IMR-90 (cell line): ENCODE results near the gene MMP20. TPM values are rescaled to one million over a fixed set of nuclear protein-coding genes. Genes with fewer than 3 reads are reported as not detected.

ENCODE experiments used
- ATAC-seq: fragments of 200-7000 bp; cut with Tn5 transposase; 2 replicates; pipeline ENCODE4 v1.9.1; 2020; ENCODE audit warnings: low read depth, mild to moderate bottlenecking, moderate library complexity
- BruUV-seq: library from RNA; stranded (reverse); fragments of 400-500 nt; replicated peaks from 2 replicates; lab custom pipeline; 2021; lab: Mats Ljungman, UMichigan
- CTCF ChIA-PET: fragments of 300-600 bp; formaldehyde crosslinking; extraction: SDS; loops from one replicate; lab custom pipeline; 2021; ENCODE audit warnings: antibody characterized with exemption; lab: Yijun Ruan, JAX
- POLR2A ChIA-PET: fragments of 300-600 bp; sonication (Branson Sonifier 250); formaldehyde crosslinking; loops from one replicate; lab custom pipeline; 2022; ENCODE audit warnings: antibody characterized with exemption; ENCODE audit not compliant: unreplicated experiment; lab: Charles Lee
- DNase-seq: peaks from one replicate; pipeline ENCODE4 v3.0.0; 2013
- H2AFZ ChIP-seq: replicated peaks from 2 replicates; pipeline ENCODE3; 2013; ENCODE audit warnings: low read length, mild to moderate bottlenecking; ENCODE audit not compliant: poor library complexity
- H2AK5ac ChIP-seq: 2 replicates; pipeline ENCODE4 v1.6.1; 2013; ENCODE audit warnings: low read depth, low read length, inconsistent platforms
- H2AK9ac ChIP-seq: replicated peaks from 2 replicates; pipeline ENCODE3; 2013; ENCODE audit warnings: mild to moderate bottlenecking, low read depth, low read length, moderate library complexity; ENCODE audit not compliant: poor library complexity
- H2BK120ac ChIP-seq: 2 replicates; pipeline ENCODE4 v1.6.1; 2013; ENCODE audit warnings: low read depth, low read length, inconsistent platforms
- H2BK15ac ChIP-seq: 3 replicates; pipeline ENCODE4 v1.6.1; 2013; ENCODE audit warnings: low read depth, low read length, inconsistent platforms
- H2BK20ac ChIP-seq: 2 replicates; pipeline ENCODE4 v1.6.1; 2013; ENCODE audit warnings: low read depth, mild to moderate bottlenecking, inconsistent platforms, low read length, moderate library complexity
- H2BK5ac ChIP-seq: 2 replicates; pipeline ENCODE4 v1.6.1; 2013; ENCODE audit warnings: mild to moderate bottlenecking, low read depth, low read length, inconsistent platforms; ENCODE audit not compliant: poor library complexity, severe bottlenecking
- H3K14ac ChIP-seq: replicated peaks from 2 replicates; pipeline ENCODE4 v1.6.1; 2013; ENCODE audit warnings: low read depth, low read length, inconsistent platforms
- H3K18ac ChIP-seq: 2 replicates; pipeline ENCODE4 v1.6.1; 2013; ENCODE audit warnings: low read depth, low read length, control low read depth
- H3K23ac ChIP-seq: 2 replicates; pipeline ENCODE4 v1.6.1; 2013; ENCODE audit warnings: low read depth, low read length, inconsistent platforms
- H3K27ac ChIP-seq: 2 replicates; pipeline ENCODE4 v1.5.1; 2013; ENCODE audit warnings: mild to moderate bottlenecking, control low read depth, low read length; ENCODE audit not compliant: insufficient read depth
- H3K27me3 ChIP-seq: 2 replicates; pipeline ENCODE4 v1.6.1; 2013; ENCODE audit warnings: low read length; ENCODE audit not compliant: control insufficient read depth, insufficient read depth
- H3K36me3 ChIP-seq: 2 replicates; pipeline ENCODE4 v1.6.1; 2013; ENCODE audit warnings: low read length, mixed read lengths; ENCODE audit not compliant: control insufficient read depth, insufficient read depth
- H3K4ac ChIP-seq: 2 replicates; pipeline ENCODE4 v1.6.1; 2013; ENCODE audit warnings: low read depth, low read length, inconsistent platforms
- H3K4me1 ChIP-seq: 2 replicates; pipeline ENCODE4 v1.6.1; 2013; ENCODE audit warnings: low read length, mixed read lengths; ENCODE audit not compliant: control insufficient read depth, insufficient read depth
- H3K4me2 ChIP-seq: 2 replicates; pipeline ENCODE4 v1.6.1; 2013; ENCODE audit warnings: low read depth, mild to moderate bottlenecking, control low read depth, low read length, moderate library complexity
- H3K4me3 ChIP-seq: 2 replicates; pipeline ENCODE4 v1.5.1; 2013; ENCODE audit warnings: low read depth, mild to moderate bottlenecking, control low read depth, low read length, moderate library complexity; ENCODE audit not compliant: insufficient read depth
- H3K56ac ChIP-seq: 2 replicates; pipeline ENCODE4 v1.6.1; 2013; ENCODE audit warnings: low read length, inconsistent platforms; ENCODE audit not compliant: insufficient read depth; ENCODE audit errors: extremely low read depth
- H3K79me1 ChIP-seq, 2 experiments: 2 replicates each; pipeline ENCODE4 v1.6.1; 2013; ENCODE audit warnings: low read length in 2 of 2, inconsistent platforms in 1 of 2, low read depth in 1 of 2
- H3K9ac ChIP-seq: 2 replicates; pipeline ENCODE4 v1.6.1; 2013; ENCODE audit warnings: low read depth, low read length, control low read depth
- H3K9me1 ChIP-seq: 2 replicates; pipeline ENCODE4 v1.6.1; 2013; ENCODE audit warnings: low read length, inconsistent platforms; ENCODE audit not compliant: insufficient read depth
- H3K9me3 ChIP-seq: 2 replicates; pipeline ENCODE4 v1.6.1; 2013; ENCODE audit warnings: low read length; ENCODE audit not compliant: control insufficient read depth, insufficient read depth
- H4K20me1 ChIP-seq: 2 replicates; pipeline ENCODE4 v1.6.1; 2013; ENCODE audit warnings: low read length, inconsistent platforms; ENCODE audit not compliant: insufficient read depth
- H4K5ac ChIP-seq: 2 replicates; pipeline ENCODE4 v1.6.1; 2013; ENCODE audit warnings: mild to moderate bottlenecking, low read depth, low read length, control low read depth
- H4K8ac ChIP-seq, 2 experiments: 2 replicates each; pipeline ENCODE4 v1.6.1; 2013; ENCODE audit warnings: low read depth in 2 of 2, low read length in 2 of 2, control low read depth in 1 of 2, inconsistent platforms in 1 of 2
- H4K91ac ChIP-seq: 2 replicates; pipeline ENCODE4 v1.6.1; 2013; ENCODE audit warnings: low read depth, low read length, inconsistent platforms; ENCODE audit not compliant: insufficient read depth
- BHLHE40 ChIP-seq: fragments of 150-350 bp; IDR thresholded peaks from 2 replicates; pipeline ENCODE4 v1.6.1; 2016; ENCODE audit warnings: mild to moderate bottlenecking, low read depth, low read length
- CEBPB ChIP-seq: IDR thresholded peaks from 2 replicates; pipeline ENCODE4 v1.6.1; 2012; ENCODE audit warnings: low read depth, low read length, improper control_type of control experiment
- CHD1 ChIP-seq: IDR thresholded peaks from 2 replicates; pipeline ENCODE4 v1.6.1; 2012; ENCODE audit warnings: low read depth, low read length, improper control_type of control experiment
- ELK1 ChIP-seq: fragments of 150-350 bp; IDR thresholded peaks from 2 replicates; pipeline ENCODE4 v1.6.1; 2016; ENCODE audit warnings: low read depth, mild to moderate bottlenecking, low read length, moderate library complexity, borderline replicate concordance
- FOS ChIP-seq: fragments of 150-350 bp; IDR thresholded peaks from 2 replicates; pipeline ENCODE4 v1.6.1; 2016; ENCODE audit warnings: low read depth, low read length
- MAFK ChIP-seq: IDR thresholded peaks from 2 replicates; pipeline ENCODE4 v1.6.1; 2012; ENCODE audit warnings: low read depth, low read length, improper control_type of control experiment
- MAZ ChIP-seq: IDR thresholded peaks from 2 replicates; pipeline ENCODE4 v1.6.1; 2012; ENCODE audit warnings: low read depth, mild to moderate bottlenecking, low read length, improper control_type of control experiment, moderate library complexity, borderline replicate concordance
- NFE2L2 ChIP-seq: fragments of 150-350 bp; IDR thresholded peaks from 2 replicates; pipeline ENCODE4 v1.6.1; 2016; ENCODE audit warnings: low read depth, mild to moderate bottlenecking, low read length
- POLR2A ChIP-seq: IDR thresholded peaks from 2 replicates; pipeline ENCODE4 v1.6.1; 2012; ENCODE audit warnings: mild to moderate bottlenecking, low read depth, low read length
- RAD21 ChIP-seq: IDR thresholded peaks from 2 replicates; pipeline ENCODE4 v1.6.1; 2012; ENCODE audit warnings: low read length, improper control_type of control experiment
- RFX5 ChIP-seq: IDR thresholded peaks from 2 replicates; pipeline ENCODE4 v1.8.0; 2012; ENCODE audit warnings: low read depth, mild to moderate bottlenecking, low read length, moderate library complexity
- SMC3 ChIP-seq: fragments of 150-350 bp; IDR thresholded peaks from 2 replicates; pipeline ENCODE4 v1.6.1; 2016; ENCODE audit warnings: low read depth, mild to moderate bottlenecking, antibody characterized with exemption, low read length, moderate library complexity
- USF2 ChIP-seq: fragments of 150-350 bp; IDR thresholded peaks from 2 replicates; pipeline ENCODE4 v1.6.1; 2017; ENCODE audit warnings: mild to moderate bottlenecking, antibody characterized with exemption, low read length, low read depth
- WGBS, 2 experiments: methylation state at CpG; one replicate each; pipeline versions ENCODE4 v1.1.5 to v1.1.7; 2013; ENCODE audit warnings: missing lambda C conversion rate in 2 of 2; ENCODE audit not compliant: insufficient read length in 1 of 2; ENCODE audit errors: extremely low coverage in 2 of 2; 5-methylcytosine and 5-hydroxymethylcytosine counted together
- dilution Hi-C: fragments of 300-500 bp; cut with HindIII; formaldehyde crosslinking; loops from one replicate; pipeline ENCODE4 v1.14.3; 2018; ENCODE audit warnings: low sequenced_read_pairs; ENCODE audit not compliant: unreplicated experiment
- in situ Hi-C: fragments of 300-500 bp; cut with MboI; formaldehyde crosslinking; loops from 3 replicates; pipeline ENCODE4 v1.14.3; 2019; ENCODE audit warnings: low sequenced_read_pairs, inconsistent platforms, mixed read lengths
- intact Hi-C: fragments of 100-400 bp; cut with micrococcal nuclease; formaldehyde crosslinking; loops from 2 replicates; pipeline ENCODE4 v1.10.0; 2022
- polyA plus RNA-seq, 3 experiments: library from polyadenylated mRNA; depleted of rRNA; stranded (reverse); fragments of >200 nt; gene quantifications; 2 replicates each; pipeline ENCODE4 v1.2.3, GENCODE V29; 2012; ENCODE audit warnings: low replicate concordance in 1 of 3
- total RNA-seq: library from RNA; depleted of rRNA; stranded (reverse); fragments of >200 nt; gene quantifications from 2 replicates; pipeline ENCODE4 v1.2.3, GENCODE V29; 2012
- TF ChIP-seq, protein P1 (sequence below): conservative IDR thresholded peaks from 2 replicates; pipeline ENCODE4 v1.5.1; 2012; ENCODE audit warnings: mild to moderate bottlenecking, low read depth, low read length, improper control_type of control experiment

Gene MMP20
- total and polyA plus RNA-seq, 2 of the 4 experiments (the other 2 are of a cell fraction) = not detected

GRCh38 chr11:102575012-102575411, 50.1 kb downstream of the MMP20 start:
- dilution Hi-C loops (no loop called here), intact Hi-C loops (no loop called here), in situ Hi-C loops (no loop called here)
- Histone ChIP-seq H3K14ac (no peak overlapping the region), H2BK15ac (no peak overlapping the region), H3K9me1 (no peaks in the 10 kb centered on the region), H2BK5ac (no peak overlapping the region), H2BK20ac (no peak overlapping the region), H3K4me2 (no peak overlapping the region), H3K79me1 (no peaks in the 10 kb centered on the region), H3K4me3 (no peak overlapping the region), H2AK5ac (peak overlapping the region; percentile 15; the same call in 1 of the 2 replicates), H3K36me3 (no peaks in the 10 kb centered on the region), H3K27ac (no peak overlapping the region), H2AK9ac (no peak overlapping the region), H3K23ac (no peak overlapping the region), H4K5ac (no peak overlapping the region), H4K91ac (no peak overlapping the region), H4K20me1 (no peaks in the 10 kb centered on the region), H3K4ac (no peak overlapping the region), H3K56ac (no peak overlapping the region), H3K27me3 (no peaks in the 10 kb centered on the region), H3K18ac (no peak overlapping the region), H3K9ac (no peak overlapping the region), H4K8ac (no peak overlapping the region), H3K9me3 (no peaks in the 10 kb centered on the region), H3K4me1 (no peaks in the 10 kb centered on the region; the same call in 1 of the 2 replicates), H2AFZ (no peak overlapping the region), H2BK120ac (no peak overlapping the region)
- POLR2A ChIA-PET = no interaction called here
- DNase-seq (no peak), ATAC-seq (no peak)
- 40% methylated on average over 1 of the region's 2 CpGs; no CpG with 5 or more reads in 1 of the 2 experiments for WGBS, 2 experiments
- CTCF ChIA-PET = no interaction called here
- no peak for TF ChIP-seq ELK1
- no peak for TF ChIP-seq RAD21
- no peak for TF ChIP-seq MAFK
- TF ChIP-seq RFX5 = no peak
- TF ChIP-seq CHD1 = no peak
- no peak for TF ChIP-seq CEBPB
- no peak for TF ChIP-seq USF2
- TF ChIP-seq MAZ = no peak
- no peak for TF ChIP-seq SMC3
- no peak for TF ChIP-seq BHLHE40
- TF ChIP-seq FOS = no peak
- TF ChIP-seq, protein P1, sequence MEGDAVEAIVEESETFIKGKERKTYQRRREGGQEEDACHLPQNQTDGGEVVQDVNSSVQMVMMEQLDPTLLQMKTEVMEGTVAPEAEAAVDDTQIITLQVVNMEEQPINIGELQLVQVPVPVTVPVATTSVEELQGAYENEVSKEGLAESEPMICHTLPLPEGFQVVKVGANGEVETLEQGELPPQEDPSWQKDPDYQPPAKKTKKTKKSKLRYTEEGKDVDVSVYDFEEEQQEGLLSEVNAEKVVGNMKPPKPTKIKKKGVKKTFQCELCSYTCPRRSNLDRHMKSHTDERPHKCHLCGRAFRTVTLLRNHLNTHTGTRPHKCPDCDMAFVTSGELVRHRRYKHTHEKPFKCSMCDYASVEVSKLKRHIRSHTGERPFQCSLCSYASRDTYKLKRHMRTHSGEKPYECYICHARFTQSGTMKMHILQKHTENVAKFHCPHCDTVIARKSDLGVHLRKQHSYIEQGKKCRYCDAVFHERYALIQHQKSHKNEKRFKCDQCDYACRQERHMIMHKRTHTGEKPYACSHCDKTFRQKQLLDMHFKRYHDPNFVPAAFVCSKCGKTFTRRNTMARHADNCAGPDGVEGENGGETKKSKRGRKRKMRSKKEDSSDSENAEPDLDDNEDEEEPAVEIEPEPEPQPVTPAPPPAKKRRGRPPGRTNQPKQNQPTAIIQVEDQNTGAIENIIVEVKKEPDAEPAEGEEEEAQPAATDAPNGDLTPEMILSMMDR = no peak
- TF ChIP-seq NFE2L2 = no peak
- TF ChIP-seq POLR2A = no peak
- no TSS peak for BruUV-seq
